ENCODE measurements around the gene PDXDC1. TPM values are rescaled to one million over a fixed set of nuclear protein-coding genes. Genes with fewer than 3 reads are reported as not detected.
"Not testable (repeated sequence)": the region's sequence is repeated elsewhere in the genome, so short reads cannot be mapped to it uniquely, and the experiment has no call there.

The PDXDC1 gene
- total RNA-seq, 1 experiment from 2014 or later, result 127 TPM

- DNase-seq (ENCODE audit: low read depth, low spot score); in situ Hi-C loops (cut with HindIII; ENCODE audit: low pct_unique_long_range_greater_than_20kb, low sequenced_read_pairs): not testable (repeated sequence)
These were observed 18.7 kb downstream of the PDXDC1 start for GRCh38 chr16:14993277-14994151.

- DNase-seq (ENCODE audit: low read depth, low spot score), result peak; percentile 21
- in situ Hi-C loops (cut with HindIII; ENCODE audit: low pct_unique_long_range_greater_than_20kb, low sequenced_read_pairs), result not testable (repeated sequence)
These were observed 21.9 kb downstream of the PDXDC1 start for GRCh38 chr16:14996702-14997101.

GRCh38 chr16:14998300-14998699 is 23.5 kb downstream of the PDXDC1 start:
- in situ Hi-C loops (cut with HindIII; ENCODE audit: low pct_unique_long_range_greater_than_20kb, low sequenced_read_pairs); DNase-seq (ENCODE audit: low read depth, low spot score): not testable (repeated sequence)

- DNase-seq (ENCODE audit: low read depth, low spot score); in situ Hi-C loops (cut with HindIII; ENCODE audit: low pct_unique_long_range_greater_than_20kb, low sequenced_read_pairs): not testable (repeated sequence)
These were observed 25.0 kb downstream of the PDXDC1 start for GRCh38 chr16:14999845-15000244.

GRCh38 chr16:15002448-15002847 is 27.6 kb downstream of the PDXDC1 start:
- DNase-seq (ENCODE audit: low read depth, low spot score); in situ Hi-C loops (cut with HindIII; ENCODE audit: low pct_unique_long_range_greater_than_20kb, low sequenced_read_pairs): not testable (repeated sequence)

GRCh38 chr16:15005357-15006132 is 30.7 kb downstream of the PDXDC1 start:
- DNase-seq (ENCODE audit: low read depth, low spot score); in situ Hi-C loops (cut with HindIII; ENCODE audit: low pct_unique_long_range_greater_than_20kb, low sequenced_read_pairs): not testable (repeated sequence)

GRCh38 chr16:15008647-15009046 is 33.8 kb downstream of the PDXDC1 start:
- peak; percentile 56 for DNase-seq (ENCODE audit: low read depth, low spot score)
- in situ Hi-C loops (cut with HindIII; ENCODE audit: low pct_unique_long_range_greater_than_20kb, low sequenced_read_pairs), result not testable (repeated sequence)

GRCh38 chr16:15012941-15013340 is 38.1 kb downstream of the PDXDC1 start:
- in situ Hi-C loops (cut with HindIII; ENCODE audit: low pct_unique_long_range_greater_than_20kb, low sequenced_read_pairs), result not testable (repeated sequence)

GRCh38 chr16:15015671-15016070 is 40.8 kb downstream of the PDXDC1 start:
- DNase-seq (ENCODE audit: low read depth, low spot score); in situ Hi-C loops (cut with HindIII; ENCODE audit: low pct_unique_long_range_greater_than_20kb, low sequenced_read_pairs): not testable (repeated sequence)

More at GRCh38 chr16:15012941-15013340, 38.1 kb downstream of the PDXDC1 start:
- DNase-seq (ENCODE audit: low read depth, low spot score), result not testable (repeated sequence)

GRCh38 chr16:15016354-15016753 is 41.5 kb downstream of the PDXDC1 start:
- peak; percentile 30 for DNase-seq (ENCODE audit: low read depth, low spot score)
- in situ Hi-C loops (cut with HindIII; ENCODE audit: low pct_unique_long_range_greater_than_20kb, low sequenced_read_pairs), result not testable (repeated sequence)

GRCh38 chr16:15016951-15017580 is 42.2 kb downstream of the PDXDC1 start:
- DNase-seq (ENCODE audit: low read depth, low spot score), result peak; percentile 67
- in situ Hi-C loops (cut with HindIII; ENCODE audit: low pct_unique_long_range_greater_than_20kb, low sequenced_read_pairs), result not testable (repeated sequence)

- in situ Hi-C loops (cut with HindIII; ENCODE audit: low pct_unique_long_range_greater_than_20kb, low sequenced_read_pairs); DNase-seq (ENCODE audit: low read depth, low spot score): not testable (repeated sequence)
These were observed 46.6 kb downstream of the PDXDC1 start for GRCh38 chr16:15021429-15021828.

GRCh38 chr16:15022194-15022593 is 47.4 kb downstream of the PDXDC1 start:
- in situ Hi-C loops (cut with HindIII; ENCODE audit: low pct_unique_long_range_greater_than_20kb, low sequenced_read_pairs), result not testable (repeated sequence)

GRCh38 chr16:15023381-15024077 is 48.7 kb downstream of the PDXDC1 start:
- DNase-seq (ENCODE audit: low read depth, low spot score); in situ Hi-C loops (cut with HindIII; ENCODE audit: low pct_unique_long_range_greater_than_20kb, low sequenced_read_pairs): not testable (repeated sequence)

More at GRCh38 chr16:15022194-15022593, 47.4 kb downstream of the PDXDC1 start:
- DNase-seq (ENCODE audit: low read depth, low spot score), result peak; percentile 82

- DNase-seq (ENCODE audit: low read depth, low spot score); in situ Hi-C loops (cut with HindIII; ENCODE audit: low pct_unique_long_range_greater_than_20kb, low sequenced_read_pairs): not testable (repeated sequence)
These were observed 50.0 kb downstream of the PDXDC1 start for GRCh38 chr16:15024858-15025199.

- DNase-seq (ENCODE audit: low read depth, low spot score), result peak; percentile 55
These were observed 50.6 kb downstream of the PDXDC1 start for GRCh38 chr16:15025234-15025951.

GRCh38 chr16:15027051-15027450 is 52.2 kb downstream of the PDXDC1 start:
- peak; percentile 38 for DNase-seq (ENCODE audit: low read depth, low spot score)
- in situ Hi-C loops (cut with HindIII; ENCODE audit: low pct_unique_long_range_greater_than_20kb, low sequenced_read_pairs), result not testable (repeated sequence)

More at GRCh38 chr16:15025234-15025951, 50.6 kb downstream of the PDXDC1 start:
- in situ Hi-C loops (cut with HindIII; ENCODE audit: low pct_unique_long_range_greater_than_20kb, low sequenced_read_pairs), result not testable (repeated sequence)

Data from SK-MEL-5 (cell line).